Fibroblast of skin of left quadriceps (primary cell): ENCODE measurements around the gene TMEM81.

Experiments
- DNase-seq, 2 experiments: peaks; one replicate each; pipeline ENCODE4 v3.0.0-alpha.2; 2013; ENCODE audit warnings: low read depth in 2 of 2

The TMEM81 gene

GRCh38 chr1:205076245-205076761 lies 8.0 kb downstream of the TMEM81 start:
- no peak for DNase-seq

GRCh38 chr1:205075642-205076155 lies 8.6 kb downstream of the TMEM81 start:
- no peak for DNase-seq

- no peak for DNase-seq
Observed at GRCh38 chr1:205074513-205074912, 9.7 kb downstream of the TMEM81 start.

DNA sequence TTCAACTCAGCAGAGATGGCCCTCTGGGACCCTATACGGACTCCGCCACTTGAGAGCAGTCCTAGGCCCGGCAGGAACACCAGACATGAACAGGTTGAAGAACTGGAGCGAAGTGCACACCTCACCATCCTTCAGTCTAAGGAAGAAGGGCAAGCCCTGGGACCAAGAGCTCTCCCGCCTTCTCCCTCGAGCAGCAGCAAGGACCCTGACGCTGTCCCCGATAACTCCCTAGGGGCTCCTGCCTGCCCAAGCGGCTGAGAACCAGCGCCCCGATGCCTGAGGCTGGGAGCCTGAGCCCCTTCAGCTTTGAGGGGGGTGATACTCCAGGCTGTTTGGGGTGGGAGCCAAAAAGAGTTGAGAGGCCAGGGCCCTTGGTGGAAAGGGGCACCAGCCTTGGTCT lies 10.2 kb downstream of the TMEM81 start:
- DNase-seq, result no peak

DNA sequence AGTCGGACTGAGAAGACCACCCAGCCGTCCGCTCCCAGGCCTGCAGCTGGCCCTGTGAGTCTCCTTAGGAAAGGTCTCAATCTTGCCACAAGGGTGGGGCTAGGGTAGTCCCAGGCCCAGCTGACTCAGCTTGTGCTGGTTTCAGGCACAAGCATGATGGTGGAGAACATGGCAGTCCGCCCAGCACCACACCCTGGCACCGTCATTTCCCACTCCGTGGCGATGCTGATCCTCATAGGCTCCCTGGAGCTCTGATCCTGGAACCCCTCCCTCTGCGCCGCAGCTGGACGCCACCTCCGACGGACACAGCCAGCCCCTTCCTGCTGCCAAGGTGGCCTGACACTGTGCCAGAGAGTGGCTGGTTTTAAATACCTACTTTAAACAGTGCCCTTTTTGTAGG lies 10.7 kb downstream of the TMEM81 start:
- no peak for DNase-seq

GRCh38 chr1:205072881-205073280 lies 11.4 kb downstream of the TMEM81 start:
- no peak for DNase-seq

GRCh38 chr1:205072286-205072685 lies 12.0 kb downstream of the TMEM81 start:
- no peak for DNase-seq

DNA sequence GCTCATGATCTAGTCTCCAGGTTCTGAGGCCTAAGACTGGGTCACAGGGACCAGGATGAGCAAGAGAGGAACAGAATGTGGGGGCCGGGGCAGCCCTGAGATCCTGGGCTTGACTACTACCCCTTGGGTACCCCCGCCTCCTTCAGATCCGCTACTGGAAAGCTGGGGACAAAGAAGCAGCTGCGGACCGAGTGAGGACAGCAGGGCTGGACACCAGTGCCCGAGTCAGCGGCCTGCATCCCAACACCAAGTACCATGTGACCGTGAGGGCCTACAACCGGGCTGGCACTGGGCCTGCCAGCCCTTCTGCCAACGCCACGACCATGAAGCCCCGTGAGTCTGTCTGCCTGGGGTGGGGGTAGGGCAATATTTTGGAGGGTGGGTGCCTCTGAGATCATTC lies 12.5 kb downstream of the TMEM81 start:
- DNase-seq, result no peak

DNA sequence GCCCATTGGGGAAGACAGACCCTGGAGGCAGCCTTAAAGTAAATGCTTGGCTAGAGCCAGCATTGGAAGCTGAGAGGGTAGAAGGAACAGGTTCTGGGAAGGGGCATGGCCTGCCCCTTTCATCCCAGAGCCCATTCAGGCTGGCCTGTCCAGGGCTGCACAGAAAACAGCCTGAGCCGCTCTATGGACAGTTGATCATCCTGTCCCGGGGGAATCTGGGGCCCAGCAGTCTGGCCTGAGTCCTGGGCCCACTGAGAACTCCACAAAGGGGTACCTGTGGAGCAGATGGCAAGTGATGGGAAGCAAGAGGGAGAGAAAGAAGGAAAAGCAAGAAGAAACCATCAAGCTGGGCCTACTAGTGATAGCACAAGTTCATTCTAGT lies 13.2 kb downstream of the TMEM81 start:
- no peak for DNase-seq

DNA sequence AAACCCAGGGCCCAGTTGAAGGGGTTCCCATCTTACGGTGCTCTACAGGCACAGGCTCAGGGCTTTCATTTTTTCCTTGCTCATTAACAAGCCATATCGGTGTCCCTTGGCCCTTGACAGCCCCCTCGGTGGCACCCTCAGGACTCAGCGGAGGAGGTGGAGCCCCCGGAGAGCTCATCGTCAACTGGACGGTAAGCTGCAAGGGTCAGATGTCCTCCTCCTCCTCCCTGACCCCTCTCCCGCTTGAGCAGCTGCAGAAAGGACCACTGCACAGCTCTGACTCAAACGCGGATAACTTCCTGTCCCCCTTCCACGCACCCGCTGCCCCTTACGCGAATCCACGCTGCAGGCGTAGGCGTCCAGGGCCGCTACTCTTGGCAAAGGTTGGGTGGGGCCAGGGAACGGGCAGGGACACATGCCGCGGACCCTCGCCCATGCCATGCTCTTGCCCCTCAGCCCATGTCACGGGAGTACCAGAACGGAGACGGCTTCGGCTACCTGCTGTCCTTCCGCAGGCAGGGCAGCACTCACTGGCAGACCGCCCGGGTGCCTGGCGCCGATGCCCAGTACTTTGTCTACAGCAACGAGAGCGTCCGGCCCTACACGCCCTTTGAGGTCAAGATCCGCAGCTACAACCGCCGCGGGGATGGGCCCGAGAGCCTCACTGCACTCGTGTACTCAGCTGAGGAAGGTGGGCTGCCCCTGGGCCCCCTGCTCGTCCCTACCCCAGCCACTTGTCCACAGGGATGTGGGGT lies 14.7 kb downstream of the TMEM81 start:
- no peak for DNase-seq

GRCh38 chr1:205068457-205069040 lies 15.7 kb downstream of the TMEM81 start:
- DNase-seq, result peak; percentile 20 to 22

- DNase-seq, result no peak
Observed at GRCh38 chr1:205068001-205068400, 16.3 kb downstream of the TMEM81 start.

DNA sequence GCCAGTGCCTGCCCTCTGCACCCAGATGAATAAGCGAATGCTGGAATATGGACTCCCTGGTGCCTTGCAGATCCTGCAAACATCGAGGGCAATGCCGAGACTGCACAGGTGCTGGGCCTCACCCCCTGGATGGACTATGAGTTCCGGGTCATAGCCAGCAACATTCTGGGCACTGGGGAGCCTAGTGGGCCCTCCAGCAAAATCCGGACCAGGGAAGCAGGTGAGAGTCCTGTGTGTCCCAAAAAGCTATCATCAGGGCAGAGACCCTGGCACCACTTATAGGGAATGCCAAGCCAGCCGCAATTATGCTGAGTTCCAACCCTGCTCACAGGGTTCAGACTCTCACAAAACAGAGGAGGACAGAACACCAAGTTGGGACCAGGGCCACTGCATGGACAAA lies 17.2 kb downstream of the TMEM81 start:
- no peak for DNase-seq

- no peak for DNase-seq
Observed at GRCh38 chr1:205066141-205066818, 18.0 kb downstream of the TMEM81 start.

DNA sequence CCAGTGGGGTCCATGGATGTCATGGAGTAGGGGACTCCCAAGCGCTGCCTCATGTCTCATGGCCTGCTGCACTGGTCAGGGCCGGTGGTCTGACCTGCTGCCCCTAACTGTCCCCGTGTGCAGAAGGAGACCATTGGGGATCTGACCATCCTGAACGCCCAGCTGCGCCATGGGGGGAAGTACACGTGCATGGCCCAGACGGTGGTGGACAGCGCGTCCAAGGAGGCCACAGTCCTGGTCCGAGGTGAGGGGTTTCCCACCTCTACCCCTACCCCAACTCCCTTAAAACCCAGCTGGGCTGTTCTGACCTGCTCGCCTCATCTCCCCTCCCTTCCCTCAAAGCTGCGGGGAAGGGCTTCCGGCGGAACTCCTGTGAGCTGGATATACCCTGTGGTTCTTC lies 18.6 kb downstream of the TMEM81 start:
- no peak for DNase-seq

DNA sequence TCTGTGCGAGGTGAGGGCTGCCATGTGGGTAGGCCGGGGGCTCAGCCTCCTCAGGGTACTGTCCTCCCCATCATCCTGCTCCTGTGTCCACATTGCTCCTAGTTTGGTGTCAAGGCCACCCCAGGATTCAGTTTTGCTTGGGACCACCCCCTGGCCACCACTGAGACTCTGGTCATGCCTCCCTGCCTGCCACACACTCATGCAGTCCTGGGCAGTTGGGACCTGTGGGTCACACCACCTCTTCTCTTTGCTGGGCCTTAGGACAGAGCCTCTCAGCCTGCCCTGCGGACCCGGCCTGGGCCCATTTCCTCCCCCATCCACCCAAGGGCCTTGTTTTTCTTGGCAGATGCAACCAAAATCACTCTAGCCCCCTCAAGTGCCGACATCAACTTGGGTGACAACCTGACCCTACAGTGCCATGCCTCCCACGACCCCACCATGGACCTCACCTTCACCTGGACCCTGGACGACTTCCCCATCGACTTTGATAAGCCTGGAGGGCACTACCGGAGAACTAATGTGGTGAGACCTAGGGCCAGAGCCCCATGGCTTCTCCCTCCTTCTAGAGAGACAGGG lies 19.4 kb downstream of the TMEM81 start:
- DNase-seq, result no peak

DNA sequence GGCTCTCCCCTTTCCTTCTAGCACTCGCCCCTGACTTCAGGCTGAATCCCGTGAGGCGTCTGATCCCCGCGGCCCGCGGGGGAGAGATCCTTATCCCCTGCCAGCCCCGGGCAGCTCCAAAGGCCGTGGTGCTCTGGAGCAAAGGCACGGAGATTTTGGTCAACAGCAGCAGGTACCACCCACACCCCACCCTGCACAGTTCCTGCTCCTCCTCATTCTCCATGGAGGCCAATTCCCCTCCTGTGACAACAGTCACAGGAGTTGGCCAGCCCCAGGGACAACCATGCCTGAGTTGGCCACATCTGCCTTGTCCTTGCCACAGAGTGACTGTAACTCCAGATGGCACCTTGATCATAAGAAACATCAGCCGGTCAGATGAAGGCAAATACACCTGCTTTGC lies 20.0 kb downstream of the TMEM81 start:
- DNase-seq, result no peak

- no peak for DNase-seq
Observed at GRCh38 chr1:205062895-205063294, 21.4 kb downstream of the TMEM81 start.

DNA sequence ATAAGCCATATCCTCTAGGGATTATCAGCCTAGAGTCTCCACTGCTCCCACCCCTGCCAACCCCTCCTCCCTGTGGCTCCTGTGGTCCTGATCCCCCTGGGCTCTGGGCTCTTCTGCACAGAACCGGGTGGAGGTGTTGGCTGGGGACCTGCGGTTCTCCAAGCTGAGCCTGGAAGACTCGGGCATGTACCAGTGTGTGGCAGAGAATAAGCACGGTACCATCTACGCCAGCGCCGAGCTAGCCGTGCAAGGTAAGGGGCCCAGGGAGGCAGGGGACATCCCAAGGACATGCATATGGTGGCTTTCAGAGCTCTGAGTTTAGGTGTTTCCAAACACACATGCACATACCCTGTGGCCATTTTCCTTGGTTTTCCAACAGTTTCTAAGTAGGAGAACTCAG lies 21.9 kb downstream of the TMEM81 start:
- no peak for DNase-seq

- peak; percentile 34 to 44 for DNase-seq
Observed at GRCh38 chr1:205061665-205062069, 22.6 kb downstream of the TMEM81 start.

GRCh38 chr1:205061227-205061626 lies 23.0 kb downstream of the TMEM81 start:
- no peak for DNase-seq

DNA sequence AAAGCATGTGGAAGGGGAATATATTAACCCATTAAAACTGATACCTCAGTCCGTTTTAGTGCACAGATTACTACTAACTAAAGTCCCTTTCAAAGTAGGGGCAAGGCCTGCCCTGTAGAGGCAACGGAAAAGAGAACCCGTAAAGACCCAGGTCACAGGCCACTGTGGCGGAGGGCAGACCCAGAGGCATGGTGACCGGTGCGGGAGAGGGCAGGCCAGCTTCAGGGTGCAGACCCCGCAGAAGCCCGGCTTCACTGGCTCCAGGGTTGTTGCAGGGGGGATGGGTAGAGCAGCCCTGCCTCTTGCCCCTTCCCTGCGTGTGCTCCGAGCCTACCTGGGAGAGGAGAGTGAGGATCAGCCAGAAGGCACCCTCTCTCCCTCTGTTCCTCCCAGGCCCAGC lies 23.5 kb downstream of the TMEM81 start:
- DNase-seq, result no peak
